Right renal cortex interstitium (tissue), 3 donors: ENCODE measurements around the gene PGP. TPM values are rescaled to one million over a fixed set of nuclear protein-coding genes. Genes with fewer than 3 reads are reported as not detected.
"Not testable (repeated sequence)": the region's sequence is repeated elsewhere in the genome, so short reads cannot be mapped to it uniquely, and the experiment has no call there.

Experiments
- DNase-seq, 3 donors: peaks; one replicate each; pipeline ENCODE4 v3.0.0-alpha.2; 2013; ENCODE audit warnings: low read depth in 3 of 3, low spot score in 2 of 3
- polyA plus RNA-seq, 3 donors: library from polyadenylated mRNA; unstranded; fragments of 120-200 nt; gene quantifications; one replicate each; pipeline ENCODE4 v1.2.1, GENCODE V29; 2013; ENCODE audit not compliant: insufficient read length in 3 of 3

Gene PGP
- polyA plus RNA-seq, 3 donors = 10.1 to 14.5 (median 12.9) TPM

DNA sequence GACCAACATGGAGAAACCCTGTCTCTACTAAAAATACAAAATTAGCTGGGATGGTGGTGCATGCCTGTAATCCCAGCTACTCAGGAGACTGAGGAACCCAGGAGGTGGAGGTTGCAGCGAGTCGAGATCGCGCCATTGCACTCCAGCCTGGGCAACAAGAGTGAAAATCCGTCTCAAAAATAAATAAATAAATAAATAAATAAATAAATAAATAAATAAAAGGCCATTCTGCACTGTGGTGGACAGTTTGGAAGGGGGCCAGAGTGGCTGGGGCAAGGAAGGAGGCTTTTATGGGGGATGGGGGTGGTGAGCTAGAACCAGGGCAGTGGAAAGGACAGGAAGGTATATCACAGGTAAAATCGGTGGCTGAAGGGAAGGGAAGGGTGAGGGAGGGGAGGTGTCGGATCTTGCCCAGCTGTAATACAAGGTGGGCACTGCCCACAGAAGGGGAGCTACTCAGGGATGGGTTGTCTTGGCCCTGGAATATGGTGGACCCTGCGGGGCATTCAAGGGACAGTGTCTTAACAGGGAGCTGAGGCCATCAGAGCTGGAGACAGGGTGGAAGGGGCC lies 11.4 kb downstream of the PGP start:
- not testable (repeated sequence) for DNase-seq

GRCh38 chr16:2200313-2200712 lies 14.3 kb downstream of the PGP start:
- no peak for DNase-seq

DNA sequence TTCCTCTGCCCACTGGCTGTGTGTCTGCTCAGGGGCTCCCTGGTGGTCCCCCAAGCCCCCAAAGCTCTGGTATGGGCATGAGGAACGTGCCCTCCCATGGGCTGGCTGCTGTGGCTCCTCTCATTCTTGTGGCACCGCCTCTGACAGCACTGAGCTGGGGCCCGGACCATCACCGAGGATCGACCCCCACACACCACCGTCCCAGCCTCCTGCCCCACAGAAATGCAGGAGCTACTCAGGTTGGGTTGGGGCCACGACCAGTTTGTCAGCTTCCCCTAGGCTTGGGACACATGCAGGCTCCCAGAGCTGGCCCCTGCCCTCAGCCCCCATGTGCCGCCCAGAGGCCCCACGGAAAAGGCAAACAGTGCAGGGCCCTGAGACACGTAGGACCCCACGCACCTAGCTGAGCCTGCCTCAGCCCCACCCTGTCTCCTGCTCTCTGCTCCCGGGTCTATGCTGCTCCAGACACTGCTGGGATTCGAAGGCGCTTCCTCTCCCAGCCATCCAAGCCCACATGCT lies 15.0 kb downstream of the PGP start:
- DNase-seq = no peak

DNA sequence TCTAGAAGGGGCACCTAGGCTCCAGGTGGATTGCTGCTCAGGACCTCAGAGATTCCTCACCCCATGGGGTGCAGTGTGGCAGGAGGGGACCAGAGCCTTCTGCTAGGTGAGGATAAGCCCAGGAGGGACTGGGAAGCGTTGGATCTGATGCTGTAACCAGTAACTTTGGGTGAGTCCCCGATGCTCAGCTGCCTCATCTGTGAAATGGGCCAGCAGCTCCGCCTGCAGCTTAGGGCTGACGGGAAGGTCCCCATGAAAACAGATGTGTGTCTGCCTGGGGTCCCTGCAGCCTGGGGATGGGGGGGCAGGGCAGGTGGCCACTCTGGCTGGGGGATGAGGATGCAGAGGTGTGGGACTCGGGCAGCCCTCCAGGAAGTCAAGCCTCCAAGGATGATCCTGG lies 15.5 kb downstream of the PGP start:
- no peak for DNase-seq

DNA sequence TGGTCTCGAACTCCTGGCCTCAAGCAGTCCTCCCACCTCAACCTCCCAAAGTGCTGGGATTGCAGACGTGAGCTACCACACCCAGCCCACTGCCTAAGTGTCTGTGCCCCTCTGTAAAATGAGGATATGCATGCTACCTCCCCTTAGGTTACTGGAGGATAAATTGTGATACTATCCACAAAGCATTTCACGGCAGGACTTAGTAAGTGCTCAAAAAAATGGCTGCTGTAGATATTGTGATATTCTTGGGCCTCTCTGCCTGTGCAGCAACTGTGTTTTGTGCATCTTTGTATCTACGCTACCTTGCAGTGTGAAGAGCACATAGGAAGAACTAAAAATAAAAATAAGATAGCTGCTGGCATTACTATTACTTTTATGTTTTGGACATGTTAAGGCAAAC lies 16.4 kb downstream of the PGP start:
- no peak for DNase-seq

GRCh38 chr16:2197765-2198164 lies 16.9 kb downstream of the PGP start:
- no peak for DNase-seq

DNA sequence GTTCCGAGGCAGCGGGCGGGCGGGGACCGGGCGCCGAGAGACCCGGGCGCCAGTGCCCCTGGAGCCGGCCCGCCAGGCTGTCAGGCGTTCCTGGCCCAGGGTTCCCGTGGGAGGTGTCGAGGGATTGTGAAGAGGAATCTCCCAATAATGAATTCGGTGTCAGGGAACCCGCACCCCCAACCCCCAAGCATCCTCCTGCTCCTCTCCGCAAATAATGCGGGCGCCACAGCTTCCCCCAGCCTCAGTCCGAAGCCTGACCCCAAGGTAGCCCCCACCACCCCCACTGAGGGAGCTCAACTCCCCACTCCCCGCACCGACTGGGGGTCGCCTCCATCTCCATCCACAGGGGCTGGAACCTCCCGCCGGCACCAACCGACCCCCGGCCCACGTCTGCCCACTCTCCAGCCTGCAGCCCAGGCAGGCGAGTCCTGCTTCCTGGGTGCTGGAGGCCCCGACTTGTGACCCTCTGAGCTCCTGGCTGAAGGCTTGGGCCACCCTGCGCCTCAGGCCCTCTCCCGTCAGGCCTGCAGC lies 17.6 kb downstream of the PGP start:
- no peak for DNase-seq

GRCh38 chr16:2196162-2196980 lies 18.3 kb downstream of the PGP start, which contains the start of gene CASKIN1:
CASKIN1 (minus strand) TSS chr16:2196605; CDS start chr16:2196432, 173 bp downstream.
- no peak for DNase-seq

GRCh38 chr16:2195322-2196161 lies 19.1 kb downstream of the PGP start:
- DNase-seq = no peak

GRCh38 chr16:2194852-2195321 lies 19.8 kb downstream of the PGP start:
- DNase-seq = no peak

- DNase-seq = no peak
Measured at GRCh38 chr16:2194166-2194834, 20.3 kb downstream of the PGP start.

DNA sequence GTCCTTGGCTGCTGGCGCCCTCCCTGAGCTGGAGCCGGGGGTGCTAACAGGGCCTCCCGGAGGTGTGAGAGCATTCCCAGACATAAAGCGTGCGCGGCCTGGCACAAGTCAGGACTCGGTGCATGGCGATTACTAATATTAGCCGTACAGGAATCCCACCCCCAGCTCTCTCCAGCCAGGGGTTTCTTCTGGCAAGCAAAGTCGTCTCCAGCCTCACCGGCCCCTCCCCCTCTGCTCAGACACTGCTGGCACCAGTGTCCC lies 23.3 kb downstream of the PGP start:
- DNase-seq = no peak

GRCh38 chr16:2190659-2191445 lies 23.8 kb downstream of the PGP start:
- DNase-seq = no peak

GRCh38 chr16:2190002-2190658 lies 24.5 kb downstream of the PGP start:
- no peak for DNase-seq

DNA sequence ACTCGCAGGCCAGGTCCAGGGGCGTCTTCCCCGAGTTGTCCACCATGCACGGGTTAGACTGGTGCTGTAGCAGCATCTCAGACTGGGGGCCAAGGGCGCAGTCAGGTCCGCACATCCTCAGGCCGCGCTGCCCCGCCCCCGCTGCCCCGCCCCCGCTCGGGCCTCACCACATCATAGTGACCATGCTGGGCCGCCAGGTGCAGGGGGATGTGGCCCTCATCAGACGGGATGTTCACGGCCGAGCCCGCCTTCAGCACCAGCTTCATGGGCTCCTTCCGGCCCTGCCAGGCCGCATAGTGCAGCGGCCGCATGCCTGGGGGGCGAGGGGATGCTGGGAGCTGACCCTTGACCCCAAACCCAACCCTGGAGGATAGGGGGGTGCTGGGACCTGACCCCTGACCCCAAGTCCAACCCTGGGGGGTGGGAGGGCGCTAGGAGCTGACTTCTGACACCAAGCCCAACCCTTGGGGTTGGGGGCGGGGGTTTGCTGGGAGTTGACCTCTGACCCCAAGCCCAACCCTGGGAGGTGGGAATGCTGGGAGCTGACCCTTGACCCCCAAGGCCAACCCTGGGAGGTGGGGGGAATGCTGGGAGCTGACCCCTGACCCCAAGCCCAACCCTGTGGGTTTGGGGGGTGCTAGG lies 25.3 kb downstream of the PGP start:
- no peak for DNase-seq

DNA sequence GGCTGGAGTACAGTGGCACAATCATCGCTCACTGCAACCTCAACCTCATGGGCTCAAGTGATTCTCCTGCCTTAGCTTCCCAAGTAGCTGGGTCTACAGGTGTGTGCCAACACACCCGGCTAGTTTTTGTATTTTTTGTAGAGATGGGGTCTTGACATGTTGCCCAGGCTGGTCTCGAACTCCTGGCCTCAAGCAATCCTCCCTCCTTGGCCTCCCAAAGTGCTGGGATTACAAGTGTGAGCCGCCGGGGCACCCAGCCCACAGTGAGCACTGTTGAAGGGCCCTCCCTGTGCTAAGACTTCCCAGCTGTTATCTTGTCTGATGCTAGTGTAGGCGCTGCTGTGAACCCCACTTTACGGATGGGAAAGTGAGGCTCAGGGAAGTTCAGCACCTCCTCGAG lies 26.2 kb downstream of the PGP start:
- no peak for DNase-seq

DNA sequence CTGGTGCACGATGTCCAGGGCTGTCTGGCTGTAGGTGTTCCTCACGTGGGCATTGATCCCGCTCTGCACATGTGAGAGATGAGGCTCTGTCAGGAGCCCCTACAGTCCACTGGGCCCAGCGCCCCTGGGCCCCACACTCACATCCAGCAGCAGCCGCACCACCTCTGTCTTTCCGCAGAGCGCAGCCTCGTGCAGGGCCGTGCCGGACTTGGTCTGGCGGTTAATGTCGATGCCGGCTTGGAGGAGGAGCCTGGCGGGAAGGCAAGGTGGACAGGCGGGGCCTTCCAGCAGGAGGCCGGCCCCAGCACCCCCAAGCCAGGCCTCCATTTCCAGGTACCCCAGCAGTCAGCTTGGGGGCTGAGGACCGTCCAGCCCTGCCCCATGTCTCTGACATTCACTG lies 27.4 kb downstream of the PGP start:
- DNase-seq = no peak

GRCh38 chr16:2186505-2186904 lies 28.1 kb downstream of the PGP start:
- DNase-seq = no peak

GRCh38 chr16:2186064-2186463 lies 28.6 kb downstream of the PGP start:
- DNase-seq = no peak
